Measurements from ENCODE around the gene LDLRAD4.

The LDLRAD4 gene

DNA sequence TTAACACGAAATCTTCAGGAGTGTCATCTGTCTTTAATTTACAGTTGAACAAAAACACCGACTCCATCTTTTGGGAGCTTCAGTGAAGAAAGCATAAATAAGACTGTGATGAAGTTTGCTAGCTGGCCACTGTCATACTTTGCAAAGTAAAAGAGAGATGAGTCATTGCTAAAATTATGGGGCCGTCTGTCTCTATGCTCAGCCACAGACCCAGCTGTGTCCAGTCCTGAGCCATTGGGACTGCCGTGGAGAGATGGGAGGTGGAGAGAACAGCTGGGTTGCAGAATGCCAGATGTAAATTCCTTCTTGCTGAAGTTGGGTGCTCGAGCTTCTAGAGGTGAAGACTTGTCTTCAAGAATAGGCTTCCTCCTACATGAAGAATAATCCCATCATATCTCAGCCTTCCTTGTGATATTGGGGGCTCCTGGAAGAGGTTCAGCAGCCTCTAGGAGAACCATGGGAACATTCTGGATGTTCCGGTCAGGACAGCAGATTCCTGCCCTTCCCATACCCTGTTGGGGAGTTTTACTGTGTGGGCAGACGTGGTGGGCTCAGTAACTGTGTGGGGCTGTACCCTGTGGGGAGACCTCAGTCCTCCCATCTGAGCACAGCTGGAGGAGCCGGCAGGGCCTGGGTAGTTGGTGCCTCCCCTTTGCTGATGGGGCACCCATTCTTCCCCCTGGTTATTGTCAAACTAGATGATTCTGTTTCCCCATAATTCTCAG lies 71.1 kb downstream of the LDLRAD4 start:
- peak; percentile 61 for FAIRE-seq

- no peak for FAIRE-seq
These were observed 72.3 kb downstream of the LDLRAD4 start for GRCh38 chr18:13290856-13291271.

DNA sequence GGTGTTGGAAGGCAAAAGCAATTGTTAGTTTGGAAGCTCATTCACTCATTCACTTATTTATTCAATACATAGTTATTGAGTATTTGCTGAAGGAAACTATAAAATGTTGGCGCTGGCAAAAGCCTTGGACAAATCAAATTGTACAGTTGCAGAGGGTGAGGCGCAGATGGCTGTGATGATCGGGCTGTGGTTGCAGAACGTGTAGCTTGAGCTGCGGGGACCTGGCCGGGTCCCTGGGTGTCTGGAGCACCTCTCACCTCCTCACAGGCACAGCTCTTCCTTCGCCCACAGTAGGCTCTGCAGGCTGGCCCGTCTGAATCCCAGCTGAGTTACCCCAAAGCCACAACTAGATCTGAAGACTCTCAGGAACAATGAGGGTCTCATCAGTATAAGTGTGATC lies 72.7 kb downstream of the LDLRAD4 start:
- FAIRE-seq: no peak

DNA sequence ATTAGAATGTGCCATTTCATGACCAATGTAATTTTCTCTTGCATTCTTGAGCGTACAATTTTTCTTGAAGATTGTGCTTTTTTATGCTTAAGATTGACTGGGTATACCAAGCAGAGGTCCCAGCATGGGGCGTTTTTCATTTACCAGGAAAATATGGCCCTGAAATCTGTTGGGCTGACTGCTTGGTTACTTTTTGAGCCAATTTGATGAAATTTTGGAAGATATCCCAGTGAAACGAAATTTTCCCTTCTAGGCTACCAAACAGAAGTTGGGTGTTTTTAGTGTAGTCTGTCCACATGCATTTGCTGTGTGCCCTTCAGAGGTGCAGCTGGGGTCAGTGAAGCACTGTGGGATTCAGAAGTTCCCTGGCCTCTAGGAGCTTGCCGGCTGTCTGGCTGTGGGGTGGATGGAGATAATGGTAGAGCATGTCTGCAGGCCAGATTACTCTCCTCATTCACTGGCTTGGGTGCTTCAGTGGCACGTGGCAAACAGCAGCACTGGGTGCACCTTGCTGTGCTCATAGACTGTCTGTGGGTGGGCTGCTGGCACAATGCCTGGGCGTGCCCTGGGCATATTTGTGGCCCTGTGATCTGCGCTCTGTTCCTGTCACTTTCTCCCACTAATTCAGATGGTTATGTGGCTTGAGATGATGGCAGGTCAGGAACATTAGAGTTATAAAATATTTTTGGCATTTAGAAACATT lies 73.3 kb downstream of the LDLRAD4 start:
- FAIRE-seq: no peak

DNA sequence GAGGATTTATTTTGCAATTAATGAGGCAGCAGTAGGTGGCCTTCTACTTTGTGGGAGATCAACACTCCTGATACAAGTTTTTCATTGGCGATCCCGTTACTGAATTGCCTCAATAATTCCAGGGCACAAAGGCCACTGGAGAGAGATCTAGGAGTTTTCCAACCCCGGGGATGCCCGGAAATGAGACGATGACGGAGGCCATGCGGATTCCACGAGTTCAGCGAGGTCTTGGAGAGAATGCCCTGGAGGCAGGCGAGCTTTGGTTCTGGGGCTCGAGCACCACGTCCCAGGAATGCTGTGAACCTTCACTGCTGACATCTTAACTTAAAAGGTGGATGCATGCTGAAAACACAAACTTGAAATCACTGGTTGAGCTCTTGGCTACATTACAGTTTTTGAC lies 74.2 kb downstream of the LDLRAD4 start:
- FAIRE-seq: no peak

DNA sequence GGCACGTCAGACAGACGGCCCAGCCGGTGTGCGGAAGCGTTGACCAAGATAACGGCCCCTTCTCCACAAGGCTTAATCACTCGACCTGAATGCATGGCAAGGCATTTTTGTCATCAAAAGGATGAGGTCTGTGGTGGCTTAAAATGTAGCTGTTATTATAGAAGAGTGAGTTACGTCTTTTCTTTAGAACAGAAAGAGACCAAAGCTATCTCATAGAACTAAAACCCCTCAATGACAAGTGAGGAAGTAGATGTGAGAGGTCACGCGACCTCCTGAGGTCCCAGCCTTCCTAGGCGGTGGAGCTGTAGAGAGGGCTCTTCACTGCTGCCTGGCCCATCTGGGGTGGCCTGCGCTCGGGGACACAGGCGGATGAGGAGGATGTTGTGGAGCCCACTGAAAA lies 75.7 kb downstream of the LDLRAD4 start:
- no peak for FAIRE-seq

GRCh38 chr18:13295894-13296293 lies 77.3 kb downstream of the LDLRAD4 start:
- no peak for FAIRE-seq

- no peak for FAIRE-seq
These were observed 78.5 kb downstream of the LDLRAD4 start for GRCh38 chr18:13296867-13297574.

GRCh38 chr18:13298262-13298661 lies 79.7 kb downstream of the LDLRAD4 start:
- FAIRE-seq: no peak

GRCh38 chr18:13300029-13300428 lies 81.5 kb downstream of the LDLRAD4 start:
- no peak for FAIRE-seq

GRCh38 chr18:13300796-13301195 lies 82.2 kb downstream of the LDLRAD4 start:
- FAIRE-seq: no peak

- no peak for FAIRE-seq
These were observed 83.5 kb downstream of the LDLRAD4 start for GRCh38 chr18:13302040-13302439.

DNA sequence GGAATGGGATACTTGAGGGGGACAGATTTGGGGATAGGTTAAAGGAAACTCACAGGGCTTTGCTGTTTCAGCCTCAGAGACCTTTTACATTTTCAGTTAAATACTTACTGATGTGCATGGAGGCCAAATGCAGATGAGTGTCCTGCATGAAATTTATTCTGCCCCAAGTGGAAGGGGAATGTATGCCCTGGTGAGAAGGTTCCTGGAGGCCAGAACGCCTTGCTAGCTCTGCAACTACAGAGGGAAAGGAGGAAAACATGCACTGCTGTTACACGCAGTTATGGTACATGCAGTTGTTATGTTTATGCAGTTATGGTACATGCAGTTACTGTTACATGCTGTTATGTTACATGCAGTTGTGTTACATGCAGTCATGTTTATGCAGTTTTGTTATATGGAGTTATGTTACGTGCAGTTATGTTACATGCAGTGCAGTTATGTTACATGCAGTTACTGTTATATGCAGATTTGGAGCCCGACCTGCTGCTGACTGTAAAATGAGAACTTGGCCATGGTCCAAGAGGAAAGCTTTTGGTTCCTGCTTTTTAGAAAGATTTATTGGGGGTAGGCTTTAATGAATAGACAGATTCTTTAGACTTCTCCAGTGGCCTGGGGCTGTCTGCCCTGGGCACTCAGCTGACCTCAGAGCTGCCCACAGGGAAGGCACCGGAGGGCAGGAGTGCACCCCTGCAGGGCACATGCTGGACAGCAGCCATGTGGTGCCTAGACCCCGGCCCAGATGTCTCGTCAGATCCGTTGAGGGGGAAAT lies 84.1 kb downstream of the LDLRAD4 start:
- no peak for FAIRE-seq

- no peak for FAIRE-seq
These were observed 85.3 kb downstream of the LDLRAD4 start for GRCh38 chr18:13303756-13304364.

DNA sequence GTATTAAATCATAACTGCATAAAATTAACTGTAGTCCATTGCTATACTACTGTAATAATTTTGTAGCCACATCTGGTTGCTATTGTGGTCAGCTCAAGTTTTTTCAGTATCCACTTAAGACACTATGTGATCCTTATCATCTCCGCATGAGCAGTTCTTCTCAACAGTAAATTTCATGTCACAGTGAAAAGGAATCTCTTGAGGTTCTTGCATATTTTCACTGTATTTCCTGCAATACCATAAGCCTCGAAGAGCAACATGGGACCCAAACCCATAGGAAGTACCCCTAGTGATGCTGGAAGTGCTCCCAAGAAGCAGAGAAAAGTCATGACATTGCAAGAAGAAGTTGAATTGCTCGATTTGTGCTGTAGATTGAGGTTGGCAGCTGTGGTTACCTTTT lies 86.7 kb downstream of the LDLRAD4 start:
- no peak for FAIRE-seq

GRCh38 chr18:13306583-13306982 lies 88.0 kb downstream of the LDLRAD4 start:
- no peak for FAIRE-seq

DNA sequence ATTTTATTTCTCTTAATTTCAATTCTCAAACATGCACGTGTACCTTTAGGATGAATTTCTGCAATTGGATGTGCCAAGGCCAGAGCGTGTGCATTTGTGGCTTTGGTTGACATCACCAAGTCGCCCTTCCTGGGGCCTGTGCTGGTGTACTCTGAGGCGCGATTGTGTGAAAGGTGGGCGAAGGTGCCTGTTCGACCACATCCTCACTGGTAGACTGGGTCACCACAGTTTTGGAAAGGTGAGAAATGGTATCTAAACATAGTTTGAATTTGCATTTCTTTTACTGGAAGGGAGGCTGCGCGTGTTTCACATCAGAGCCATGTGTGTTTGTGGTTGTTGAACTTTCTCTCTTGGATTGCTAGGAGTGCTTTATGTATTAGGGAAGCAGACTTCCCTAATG lies 89.8 kb downstream of the LDLRAD4 start:
- FAIRE-seq: no peak

- FAIRE-seq: no peak
These were observed 90.6 kb downstream of the LDLRAD4 start for GRCh38 chr18:13309031-13309747.

GRCh38 chr18:13309748-13310670 lies 91.4 kb downstream of the LDLRAD4 start:
- no peak for FAIRE-seq

DNA sequence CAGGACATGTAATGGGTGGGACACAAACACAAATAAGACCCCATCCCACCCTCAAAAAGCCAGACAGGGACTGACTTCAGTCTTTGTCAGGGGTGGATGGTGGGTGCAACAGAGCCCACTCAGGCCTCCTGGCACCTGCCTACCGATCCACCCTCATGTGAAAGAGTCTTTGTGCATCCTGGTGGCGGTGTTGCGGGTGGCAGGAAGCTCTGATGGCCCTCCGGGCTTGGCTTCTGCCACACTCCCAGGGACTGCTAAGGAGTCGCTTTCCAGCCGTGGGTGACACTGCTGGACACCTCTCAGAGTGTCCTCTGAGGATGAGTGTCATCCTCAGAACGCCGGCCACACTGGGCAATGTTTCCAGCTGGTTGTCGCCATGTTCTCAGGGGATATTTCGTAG lies 92.6 kb downstream of the LDLRAD4 start:
- FAIRE-seq: no peak

DNA sequence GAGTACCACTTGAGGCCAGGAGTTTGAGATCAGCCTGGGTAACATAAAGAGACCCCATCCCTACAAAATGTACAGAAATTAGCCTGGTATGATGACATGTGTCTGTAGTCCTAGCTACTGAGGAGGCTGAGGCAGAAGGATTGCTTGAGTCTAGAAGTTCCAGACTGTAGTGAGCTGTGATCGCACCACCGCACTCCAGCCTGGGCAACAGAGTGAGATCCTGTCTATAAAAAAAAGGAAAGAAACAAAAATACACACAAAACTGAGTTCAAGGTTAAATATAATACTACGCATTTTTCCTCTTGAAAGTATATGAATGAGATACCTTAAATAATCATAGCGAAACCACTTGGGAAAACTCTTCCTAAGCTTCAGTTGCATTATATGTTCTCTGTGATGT lies 94.0 kb downstream of the LDLRAD4 start:
- FAIRE-seq: no peak

Measured in endometrium (tissue), 2 donors.